SH-SY5Y (cell line): ENCODE measurements around the gene MYRIP.

ENCODE experiments used
- GATA2 ChIP-seq: IDR thresholded peaks from 2 replicates; pipeline ENCODE4 v1.6.1; 2011; ENCODE audit warnings: mild to moderate bottlenecking, low read depth, low read length
- GATA3 ChIP-seq: IDR thresholded peaks from 2 replicates; pipeline ENCODE4 v1.6.1; 2011; ENCODE audit warnings: low read depth, mild to moderate bottlenecking, low read length, moderate library complexity

Gene MYRIP

DNA sequence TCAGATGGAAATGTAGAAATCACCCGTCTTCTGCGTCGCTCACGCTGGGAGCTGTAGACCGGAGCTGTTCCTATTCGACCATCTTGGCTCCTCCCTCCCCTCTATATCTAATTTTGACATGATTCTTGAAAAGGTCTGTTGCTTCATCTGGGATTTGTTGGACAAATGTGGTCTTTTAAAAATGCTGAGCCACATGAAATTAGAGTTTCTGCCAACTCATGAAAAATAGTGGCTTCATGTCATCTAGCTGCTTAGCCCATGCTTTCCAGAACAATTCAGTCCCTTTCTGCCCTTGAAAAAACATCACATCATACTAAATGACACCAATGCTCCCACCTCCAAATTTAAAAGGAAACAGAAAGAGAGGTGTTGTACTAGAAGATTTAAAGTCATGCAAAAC lies 351.5 kb downstream of the MYRIP start:
- TF ChIP-seq GATA2 (no peak), GATA3 (no peak)

DNA sequence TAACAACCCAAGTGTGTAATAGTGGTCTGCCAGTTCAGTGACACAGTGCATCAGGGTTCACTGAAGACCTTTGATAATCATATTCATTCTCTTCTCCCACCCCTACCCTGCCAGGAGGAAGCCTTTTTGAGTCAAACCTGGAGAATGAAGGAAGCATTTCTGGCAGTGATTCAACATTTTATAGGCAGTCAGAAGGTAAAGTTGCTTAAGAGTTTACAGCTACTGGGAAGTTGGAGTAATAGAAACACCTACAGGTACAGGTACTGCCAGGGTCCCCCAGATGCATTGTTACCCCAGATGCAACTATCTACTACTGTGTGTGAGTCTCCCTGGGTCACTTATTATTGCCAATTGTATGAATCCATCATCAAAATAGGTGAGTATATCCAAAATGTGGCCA lies 353.2 kb downstream of the MYRIP start:
- no peak for TF ChIP-seq GATA3
- no peak for TF ChIP-seq GATA2

DNA sequence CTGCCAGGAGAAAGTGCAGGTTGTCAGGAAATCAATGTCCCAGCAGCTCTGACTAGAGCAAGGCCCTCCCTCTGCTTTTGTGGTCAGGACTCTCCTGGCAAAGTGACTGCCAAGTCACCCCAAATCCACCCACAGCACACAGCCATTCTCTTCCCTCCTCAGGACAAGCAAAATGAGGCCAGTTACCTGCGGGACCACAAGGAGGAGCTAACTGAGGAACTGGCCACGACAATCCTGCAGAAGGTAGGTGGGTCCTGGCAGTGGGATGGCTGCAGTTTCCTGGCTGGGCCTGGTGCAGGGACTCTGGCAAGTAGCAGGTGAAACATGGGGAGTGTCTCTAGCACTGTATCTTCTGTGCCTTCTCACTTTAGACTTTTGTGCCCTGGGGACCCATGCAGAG lies 357.6 kb downstream of the MYRIP start:
- TF ChIP-seq GATA3 (no peak), GATA2 (no peak)

DNA sequence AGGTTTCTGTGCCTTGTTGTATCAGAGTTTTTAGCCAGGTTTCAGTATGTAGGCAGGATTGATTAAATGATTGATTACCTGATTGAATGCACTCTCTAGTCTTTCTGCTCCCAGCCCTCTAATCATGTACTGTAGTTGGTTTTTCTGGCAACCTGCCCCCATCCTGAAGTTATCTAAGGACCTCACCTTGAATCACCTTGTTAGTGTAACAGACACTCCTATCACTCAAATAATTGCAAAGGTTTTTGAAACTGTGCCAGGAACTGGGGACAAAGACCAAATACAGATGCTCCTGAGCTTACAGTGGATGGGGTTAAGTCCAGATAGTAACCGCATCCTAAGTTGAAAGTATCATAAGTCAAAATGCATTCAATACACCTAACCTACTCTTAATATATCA lies 358.5 kb downstream of the MYRIP start:
- no peak for TF ChIP-seq GATA2
- no peak for TF ChIP-seq GATA3

DNA sequence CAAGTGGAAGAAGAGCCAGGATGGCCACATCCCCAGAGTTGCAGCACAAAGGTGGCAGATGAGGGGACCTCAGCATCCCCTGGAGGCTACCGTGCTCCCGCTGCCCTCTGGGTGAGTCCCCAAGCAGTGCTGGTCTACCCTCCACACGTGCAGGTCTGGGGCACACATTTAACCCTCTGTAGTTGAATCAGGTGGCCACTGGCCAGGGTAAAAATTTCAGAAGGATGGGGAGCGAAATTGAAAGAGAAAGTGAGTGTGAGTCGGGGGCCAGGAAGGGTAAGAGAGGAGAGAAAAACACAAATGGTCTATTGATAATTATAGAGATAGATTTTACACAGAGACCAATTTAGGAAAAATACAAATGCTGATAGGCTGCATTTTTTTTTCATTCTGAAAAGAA lies 360.6 kb downstream of the MYRIP start:
- no peak for TF ChIP-seq GATA3

DNA sequence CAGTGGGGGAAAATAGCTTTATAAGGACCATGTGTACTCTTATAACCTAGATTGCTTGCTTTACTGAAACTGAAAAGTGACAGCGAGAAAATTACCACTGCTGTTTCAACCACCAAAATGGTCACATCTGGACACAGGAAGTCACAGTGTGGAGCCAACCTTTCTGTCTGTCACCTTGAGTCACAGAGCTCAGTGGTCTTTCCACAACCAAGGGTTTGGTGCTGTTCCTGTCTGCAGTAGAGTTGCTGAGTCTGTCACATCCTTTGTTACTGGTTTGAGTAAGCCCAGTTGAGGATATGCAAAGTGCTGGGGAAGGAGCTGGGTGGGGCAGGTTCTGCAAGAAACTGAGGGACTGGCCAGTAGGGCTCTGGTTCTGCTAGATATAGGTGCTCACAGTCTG lies 361.0 kb downstream of the MYRIP start:
- no peak for TF ChIP-seq GATA3
- no peak for TF ChIP-seq GATA2

DNA sequence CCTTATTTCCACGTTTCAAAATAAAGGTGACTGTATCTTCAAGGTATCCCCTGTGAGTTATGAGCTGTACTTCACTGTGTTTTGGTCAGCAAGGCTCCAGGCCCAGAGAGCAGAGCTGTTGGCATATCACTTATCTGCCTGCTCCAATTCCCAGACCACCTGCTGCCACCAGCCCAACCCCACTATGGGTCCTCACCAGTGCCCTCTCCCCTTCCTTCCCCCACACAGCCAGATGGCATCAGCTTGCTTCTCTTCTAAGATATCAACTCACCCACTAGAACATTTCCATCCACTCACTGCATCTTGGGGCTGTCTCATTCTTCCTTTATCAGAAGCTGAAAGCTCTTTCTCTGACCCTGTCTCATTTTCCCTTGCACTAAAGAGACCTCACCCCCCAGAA lies 363.2 kb downstream of the MYRIP start:
- TF ChIP-seq GATA2 (no peak), GATA3 (no peak)

DNA sequence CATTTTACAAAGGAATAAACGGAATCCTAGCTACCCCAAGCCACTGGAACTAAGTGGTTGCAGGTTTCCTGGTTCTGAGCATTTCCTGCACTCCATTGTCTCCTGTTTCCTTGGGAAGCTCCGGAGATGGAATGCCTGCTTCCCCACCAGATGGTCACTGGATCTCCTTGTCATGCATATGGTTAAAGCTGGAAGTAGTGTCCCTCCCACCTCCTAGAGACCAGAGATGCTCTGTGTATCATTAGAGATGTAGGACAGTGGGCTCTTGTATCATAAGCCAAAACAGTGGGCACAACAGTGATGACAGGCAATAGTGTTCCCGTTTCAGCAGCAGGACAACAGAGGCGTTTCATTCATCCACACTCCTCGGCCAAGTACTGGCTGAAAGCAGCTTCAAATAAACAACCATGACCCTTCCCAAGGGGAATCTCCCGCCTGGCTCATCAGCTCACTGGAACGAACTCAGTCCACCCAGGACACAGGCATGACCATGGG lies 363.9 kb downstream of the MYRIP start:
- TF ChIP-seq GATA2 (no peak), GATA3 (no peak)

DNA sequence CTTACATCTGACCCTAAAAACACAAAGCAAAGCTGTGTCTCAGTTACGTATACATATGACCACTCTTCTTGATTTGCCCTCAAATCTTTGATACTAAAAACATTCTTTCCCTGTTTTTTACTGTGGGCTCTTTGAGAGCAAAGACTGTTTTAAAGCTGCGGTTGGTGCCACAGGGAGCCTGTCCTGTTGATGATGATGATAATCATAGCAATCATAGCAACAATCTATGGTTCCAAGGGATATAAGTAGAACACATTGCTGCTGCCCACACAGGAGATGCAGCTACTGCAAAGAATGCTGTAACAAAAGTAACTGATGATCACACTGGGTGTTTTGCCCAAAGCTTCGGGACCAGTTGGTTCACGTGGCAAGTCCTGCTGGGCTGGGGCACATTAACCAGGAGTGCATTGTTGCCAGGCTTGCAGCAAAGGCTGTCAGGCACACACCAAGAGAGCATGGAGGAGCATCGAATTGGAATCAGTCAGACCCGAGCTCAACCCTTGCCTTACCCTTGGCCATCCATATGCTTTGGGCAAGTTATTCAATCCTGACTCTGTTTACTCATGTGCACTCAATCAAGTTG lies 368.7 kb downstream of the MYRIP start:
- TF ChIP-seq GATA3, result no peak
- no peak for TF ChIP-seq GATA2

DNA sequence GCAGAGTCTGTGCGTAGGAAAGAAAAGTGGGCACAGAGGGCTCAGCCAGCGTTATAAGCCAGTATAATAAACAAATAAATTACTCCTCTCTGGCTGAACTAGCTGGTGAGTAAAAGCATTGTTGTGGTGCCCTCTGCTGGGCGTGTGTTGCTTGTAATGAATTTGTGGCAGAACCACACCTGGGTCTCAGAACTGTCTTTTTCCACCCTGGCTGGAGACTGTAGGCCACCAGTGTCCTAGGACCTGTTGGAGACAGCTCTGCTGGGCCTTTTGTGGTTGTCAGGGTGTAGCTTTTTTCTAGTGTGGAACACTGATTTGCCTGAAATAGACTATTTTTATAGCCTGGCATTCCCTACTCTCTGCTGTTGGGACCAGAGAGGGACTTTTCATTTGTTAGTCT lies 369.6 kb downstream of the MYRIP start:
- TF ChIP-seq GATA2 (no peak), GATA3 (no peak)

DNA sequence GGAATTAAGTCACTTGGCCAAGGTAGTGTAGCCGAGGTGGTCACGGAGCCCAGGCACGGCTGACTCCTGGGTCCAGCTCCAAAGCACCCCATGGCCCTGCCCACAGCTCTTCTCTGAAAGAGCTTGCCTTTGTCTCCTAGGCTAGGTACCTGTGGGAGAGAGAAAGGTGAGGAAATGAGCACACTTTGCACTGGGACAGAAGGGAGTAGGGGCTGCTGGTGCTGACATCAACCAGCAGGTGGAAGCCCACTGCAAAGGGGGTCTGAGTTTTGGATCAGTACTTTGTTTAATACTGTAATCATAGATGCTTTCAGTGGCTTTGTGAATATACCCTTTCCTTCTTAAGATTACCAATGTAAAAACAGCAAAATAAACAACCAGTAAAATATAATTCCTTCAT lies 371.8 kb downstream of the MYRIP start:
- no peak for TF ChIP-seq GATA2
- no peak for TF ChIP-seq GATA3

DNA sequence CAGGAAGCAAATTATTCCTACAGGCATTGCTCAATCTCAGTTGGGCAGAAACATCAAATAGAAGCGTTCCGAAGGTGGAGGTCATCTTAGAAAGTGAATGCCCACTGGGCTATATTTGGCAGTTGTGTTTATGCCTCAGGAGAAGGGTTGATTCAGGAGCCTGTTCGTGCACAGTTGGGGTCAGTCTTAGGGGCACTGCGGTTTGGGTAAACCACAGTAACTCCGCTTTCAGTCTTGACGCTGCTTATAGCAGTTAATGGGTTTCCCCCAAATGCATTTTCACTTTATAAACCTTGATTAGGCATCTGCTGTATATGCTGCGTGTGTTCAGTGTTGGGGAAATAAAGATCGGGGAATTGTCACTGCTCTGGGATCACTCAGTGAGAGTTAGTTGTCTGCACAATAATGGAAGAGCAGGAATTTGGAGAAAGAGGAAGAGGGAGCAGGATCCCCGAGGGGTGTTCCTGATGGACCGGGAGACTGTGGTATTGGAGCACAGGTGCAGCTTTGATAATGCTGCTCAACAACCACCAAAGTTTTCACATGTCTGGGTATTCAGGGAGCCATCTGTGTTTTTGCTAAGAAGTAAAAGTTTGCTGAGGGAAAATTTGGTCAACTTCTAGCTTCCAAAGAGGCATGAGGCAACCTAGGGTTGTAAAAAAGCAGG lies 375.8 kb downstream of the MYRIP start:
- TF ChIP-seq GATA2 (no peak), GATA3 (no peak)

DNA sequence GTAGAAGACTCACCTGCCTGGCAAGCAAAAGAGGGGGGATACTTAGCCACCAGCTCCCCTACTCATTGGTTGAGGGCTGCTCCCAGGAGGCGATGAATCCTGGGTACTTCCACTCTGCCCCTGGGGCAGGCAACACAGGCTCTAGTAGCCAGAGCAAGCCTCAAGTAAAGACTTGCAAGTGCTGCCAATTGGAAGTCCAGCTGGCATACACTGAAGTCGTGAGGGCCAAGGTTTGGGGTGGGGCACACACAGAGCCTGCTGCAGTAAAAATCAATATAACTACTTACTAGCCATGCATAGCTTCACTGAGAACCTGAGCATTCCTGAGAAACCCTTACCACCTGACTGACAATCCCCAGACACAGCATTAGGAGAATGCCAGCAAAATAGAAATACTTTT lies 377.1 kb downstream of the MYRIP start:
- TF ChIP-seq GATA2, result no peak
- no peak for TF ChIP-seq GATA3

DNA sequence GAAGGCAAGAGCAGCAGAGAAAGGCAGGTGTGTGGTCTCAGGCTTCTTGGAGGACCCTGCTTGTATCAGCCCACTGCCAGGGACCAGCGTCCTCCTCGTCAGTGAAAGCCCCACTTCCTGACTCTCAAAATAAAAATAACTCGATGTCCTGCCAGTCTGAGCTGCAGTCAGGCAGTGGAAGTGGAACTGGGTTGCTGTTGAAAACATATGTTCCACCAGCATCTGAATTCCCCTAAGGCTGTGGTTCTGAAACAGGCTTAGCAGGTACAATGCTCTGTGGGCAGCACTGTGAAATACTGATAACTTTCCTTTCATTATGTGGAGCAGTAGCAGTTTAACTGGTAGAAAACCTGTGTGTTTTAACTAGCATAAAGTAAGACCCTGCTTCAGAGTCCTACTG lies 378.5 kb downstream of the MYRIP start:
- no peak for TF ChIP-seq GATA3
- TF ChIP-seq GATA2, result no peak

DNA sequence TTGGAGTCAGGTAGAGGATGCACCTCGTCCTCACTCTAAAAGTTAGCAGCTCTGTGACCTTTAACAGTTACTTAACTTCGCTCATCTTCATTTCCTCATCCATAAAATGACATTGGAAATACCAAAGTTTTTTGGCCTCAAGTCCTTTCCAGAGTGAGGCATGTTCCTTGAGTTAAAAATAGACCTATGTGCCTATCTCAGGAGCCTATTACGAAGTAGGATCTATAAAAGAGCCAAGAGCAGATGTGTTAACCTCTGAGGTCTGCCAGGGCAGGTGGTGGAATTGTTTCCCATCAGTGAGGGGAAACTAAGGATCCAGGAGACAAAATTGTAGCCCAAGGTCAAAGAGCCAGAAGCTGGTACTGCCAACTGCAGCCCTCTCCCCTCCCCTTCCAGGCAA lies 379.7 kb downstream of the MYRIP start:
- TF ChIP-seq GATA3 (no peak), GATA2 (no peak)

DNA sequence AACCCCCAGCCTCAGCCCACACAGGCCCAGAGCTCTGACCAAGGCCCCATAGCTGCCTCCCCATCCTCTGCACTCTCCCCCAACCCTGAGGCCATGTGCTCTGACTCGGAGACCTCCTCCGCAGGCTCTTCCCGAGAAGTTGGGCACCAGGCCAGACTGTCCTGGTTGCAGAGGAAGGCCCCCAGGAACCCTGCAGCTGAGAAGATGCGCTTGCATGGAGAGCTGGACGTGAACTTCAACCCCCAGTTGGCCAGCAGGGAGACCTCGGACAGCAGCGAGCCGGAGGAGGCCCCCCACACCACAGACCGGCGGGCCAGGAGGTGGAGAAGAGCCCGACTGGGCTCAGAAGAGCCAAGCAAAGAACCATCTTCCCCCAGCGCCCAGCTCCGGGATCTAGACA lies 380.6 kb downstream of the MYRIP start:
- no peak for TF ChIP-seq GATA3
- TF ChIP-seq GATA2, result no peak

DNA sequence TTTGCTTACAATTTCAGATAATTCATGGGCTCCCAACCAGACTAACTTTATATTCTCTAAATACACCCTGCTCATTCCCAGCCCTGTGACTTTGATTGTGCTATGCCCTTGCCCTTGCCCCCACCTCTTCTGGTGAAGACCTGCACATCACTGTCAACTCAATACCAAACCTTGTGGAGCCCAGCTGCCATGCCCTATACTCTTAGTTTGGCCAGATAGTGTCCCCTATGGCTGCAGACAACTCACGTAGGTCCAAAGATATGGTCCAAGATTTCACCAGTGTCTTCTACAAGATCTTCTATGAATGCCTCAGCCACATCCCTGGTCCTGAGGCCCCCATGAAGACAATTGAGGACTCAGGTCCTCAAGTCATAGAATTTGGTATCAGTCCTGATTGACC lies 381.8 kb downstream of the MYRIP start:
- TF ChIP-seq GATA2 (no peak), GATA3 (no peak)
